ENCODE results near the gene SFRP5.

- TF ChIP-seq CTCF (IDR thresholded peaks at IDR 0.05 in 4 of 5, conservative IDR thresholded peaks at IDR 0.05 in 1 of 5), result no peak
- TF ChIP-seq POLR2A (IDR thresholded peaks at IDR 0.05), result no peak
These were observed 18.1 kb upstream of the SFRP5 start for GRCh38 chr10:97789770-97790397.

Measured in gastrocnemius medialis (tissue), 4 donors.